ENCODE measurements around the gene ARL8A.

Gene ARL8A

DNA sequence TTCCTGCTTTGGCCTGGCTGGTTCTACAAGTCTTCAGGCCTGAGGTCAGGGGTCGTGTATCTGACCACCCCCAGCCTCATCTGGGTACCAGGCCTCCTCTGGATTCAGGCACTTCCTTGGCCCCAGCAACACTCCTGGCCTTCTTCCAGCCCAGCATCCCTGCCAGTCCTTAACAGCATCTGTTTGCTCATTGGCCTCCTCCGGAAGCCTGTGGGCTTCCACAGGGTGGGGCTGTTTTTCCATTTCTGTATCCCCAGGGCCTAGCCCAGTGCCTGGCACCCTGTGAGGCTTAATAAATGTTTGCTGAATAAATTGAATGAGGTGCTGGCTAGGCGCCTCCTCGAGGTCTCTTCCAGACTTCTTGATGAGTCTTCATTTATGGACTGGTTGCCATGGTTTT is 43.4 kb downstream of the ARL8A start:
- Histone ChIP-seq H3K36me3 (ENCODE audit: control insufficient read depth, insufficient read depth, low read length) (no peaks in the 10 kb centered on the region), H3K27me3 (replicated peaks; ENCODE audit: control insufficient read depth, insufficient read depth, low read length) (no peaks in the 10 kb centered on the region), H3K4me3 (replicated peaks; ENCODE audit: low read depth, low read length) (no peak overlapping the region)
- TF ChIP-seq CTCF (IDR thresholded peaks at IDR 0.05; ENCODE audit: insufficient read depth, low read length, poor library complexity, severe bottlenecking) = no peak
- no peak for DNase-seq (ENCODE audit: extremely low read depth, insufficient read length)

- H3K4me3 ChIP-seq (replicated peaks; ENCODE audit: low read depth, low read length) = no peak overlapping the region
- no peak for DNase-seq (ENCODE audit: extremely low read depth, insufficient read length)
- no peak for TF ChIP-seq CTCF (IDR thresholded peaks at IDR 0.05; ENCODE audit: insufficient read depth, low read length, poor library complexity, severe bottlenecking)
- no peaks in the 10 kb centered on the region for H3K36me3 ChIP-seq (ENCODE audit: control insufficient read depth, insufficient read depth, low read length)
- no peaks in the 10 kb centered on the region for H3K27me3 ChIP-seq (replicated peaks; ENCODE audit: control insufficient read depth, insufficient read depth, low read length)
Observed at GRCh38 chr1:202093858-202094257, 50.7 kb downstream of the ARL8A start.

- Histone ChIP-seq H3K36me3 (ENCODE audit: control insufficient read depth, insufficient read depth, low read length) (no peaks in the 10 kb centered on the region), H3K4me3 (replicated peaks; ENCODE audit: low read depth, low read length) (no peak overlapping the region), H3K27me3 (replicated peaks; ENCODE audit: control insufficient read depth, insufficient read depth, low read length) (no peaks in the 10 kb centered on the region)
- DNase-seq (ENCODE audit: extremely low read depth, insufficient read length) = no peak
- no peak for TF ChIP-seq CTCF (IDR thresholded peaks at IDR 0.05; ENCODE audit: insufficient read depth, low read length, poor library complexity, severe bottlenecking)
Observed at GRCh38 chr1:202090994-202091393, 53.5 kb downstream of the ARL8A start.

GRCh38 chr1:202088206-202088605 is 56.3 kb downstream of the ARL8A start:
- H3K27me3 ChIP-seq (replicated peaks; ENCODE audit: control insufficient read depth, insufficient read depth, low read length) = no peaks in the 10 kb centered on the region
- no peak for DNase-seq (ENCODE audit: extremely low read depth, insufficient read length)
- no peaks in the 10 kb centered on the region for H3K36me3 ChIP-seq (ENCODE audit: control insufficient read depth, insufficient read depth, low read length)
- no peak overlapping the region for H3K4me3 ChIP-seq (replicated peaks; ENCODE audit: low read depth, low read length)
- no peak for TF ChIP-seq CTCF (IDR thresholded peaks at IDR 0.05; ENCODE audit: insufficient read depth, low read length, poor library complexity, severe bottlenecking)

- H3K36me3 ChIP-seq (ENCODE audit: control insufficient read depth, insufficient read depth, low read length) = no peaks in the 10 kb centered on the region
- no peak overlapping the region for H3K4me3 ChIP-seq (replicated peaks; ENCODE audit: low read depth, low read length)
- no peak for DNase-seq (ENCODE audit: extremely low read depth, insufficient read length)
Observed at GRCh38 chr1:202086579-202087350, 57.8 kb downstream of the ARL8A start.

More at GRCh38 chr1:202086579-202087350, 57.8 kb downstream of the ARL8A start:
- no peaks in the 10 kb centered on the region for H3K27me3 ChIP-seq (replicated peaks; ENCODE audit: control insufficient read depth, insufficient read depth, low read length)
- TF ChIP-seq CTCF (IDR thresholded peaks at IDR 0.05; ENCODE audit: insufficient read depth, low read length, poor library complexity, severe bottlenecking) = no peak

All from GM06990 (cell line).